ENCODE measurements around the gene NAGS. TPM values are rescaled to one million over a fixed set of nuclear protein-coding genes. Genes with fewer than 3 reads are reported as not detected.
"Not testable (repeated sequence)": the region's sequence is repeated elsewhere in the genome, so short reads cannot be mapped to it uniquely, and the experiment has no call there.

NAGS gene
- total RNA-seq, 1 experiment from 2014 or later: 3.7 TPM

DNA sequence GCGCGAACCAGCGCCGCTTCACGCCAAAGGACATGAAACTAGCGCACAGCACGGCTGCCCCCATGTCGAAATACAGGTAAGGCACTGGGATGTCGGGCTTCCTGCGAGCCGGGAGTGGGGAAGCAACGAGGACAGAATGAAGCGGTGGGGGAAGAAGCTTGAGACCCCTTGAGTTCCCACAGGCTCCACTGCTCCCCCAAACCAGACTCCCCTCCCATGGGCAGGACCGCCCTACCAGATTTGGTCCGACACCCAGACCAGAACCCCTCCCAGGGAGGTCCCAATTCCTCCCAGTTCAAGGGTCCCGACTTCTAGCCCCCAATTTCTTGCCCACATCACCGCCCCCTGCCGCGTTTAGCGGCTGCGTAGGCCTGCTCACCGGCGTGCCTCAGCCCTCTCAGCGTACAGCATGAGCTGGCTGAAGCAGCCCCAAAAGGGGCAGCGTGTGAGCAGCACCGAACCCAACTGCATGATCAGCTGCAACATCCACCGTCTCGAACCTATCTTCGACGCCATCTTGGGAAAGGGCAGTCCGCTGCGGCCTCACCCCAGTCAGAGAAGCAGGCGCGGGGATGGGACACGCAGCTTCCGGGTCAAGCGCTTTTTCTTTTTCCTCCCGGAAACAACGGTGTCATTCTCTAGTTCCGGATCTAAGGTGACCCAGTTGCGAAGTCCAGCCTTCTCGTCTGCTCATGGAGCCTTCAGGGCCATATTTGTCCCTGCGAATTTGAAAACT lies 10.2 kb downstream of the NAGS start, which contains the start of gene TMEM101:
Gene TMEM101, minus strand, starts transcription at position 527 of the 736 bp plus-strand sequence. Its CDS starts 11 bp downstream, at position 516.
- peak within 1 kb of the TSS; percentile 11 for H2BK5ac ChIP-seq (ENCODE audit: insufficient read length, low read length)
- no peak within 1 kb of the TSS for H4K91ac ChIP-seq (ENCODE audit: insufficient read length, low read depth, low read length)
- H4K8ac ChIP-seq (replicated peaks; ENCODE audit: insufficient read length, low read depth, low read length): no peak within 1 kb of the TSS
- no peak within 1 kb of the TSS for H2AK5ac ChIP-seq (ENCODE audit: insufficient read length, low read length)
- peak within 1 kb of the TSS; percentile 90 for H3K18ac ChIP-seq (ENCODE audit: insufficient read length, low read depth, low read length)
- WGBS (ENCODE audit: extremely low coverage, insufficient read length, low lambda C conversion rate): no CpG with 5 or more reads among the region's 43 CpGs
- no peak within 1 kb of the TSS for H2AFZ ChIP-seq (ENCODE audit: low read length)
- H2BK20ac ChIP-seq (ENCODE audit: low read depth, low read length, poor library complexity, severe bottlenecking): no peak within 1 kb of the TSS
- no peaks in the 10 kb centered on the region for H3K79me2 ChIP-seq (ENCODE audit: insufficient read depth, low read length)
- TF ChIP-seq, protein P1, sequence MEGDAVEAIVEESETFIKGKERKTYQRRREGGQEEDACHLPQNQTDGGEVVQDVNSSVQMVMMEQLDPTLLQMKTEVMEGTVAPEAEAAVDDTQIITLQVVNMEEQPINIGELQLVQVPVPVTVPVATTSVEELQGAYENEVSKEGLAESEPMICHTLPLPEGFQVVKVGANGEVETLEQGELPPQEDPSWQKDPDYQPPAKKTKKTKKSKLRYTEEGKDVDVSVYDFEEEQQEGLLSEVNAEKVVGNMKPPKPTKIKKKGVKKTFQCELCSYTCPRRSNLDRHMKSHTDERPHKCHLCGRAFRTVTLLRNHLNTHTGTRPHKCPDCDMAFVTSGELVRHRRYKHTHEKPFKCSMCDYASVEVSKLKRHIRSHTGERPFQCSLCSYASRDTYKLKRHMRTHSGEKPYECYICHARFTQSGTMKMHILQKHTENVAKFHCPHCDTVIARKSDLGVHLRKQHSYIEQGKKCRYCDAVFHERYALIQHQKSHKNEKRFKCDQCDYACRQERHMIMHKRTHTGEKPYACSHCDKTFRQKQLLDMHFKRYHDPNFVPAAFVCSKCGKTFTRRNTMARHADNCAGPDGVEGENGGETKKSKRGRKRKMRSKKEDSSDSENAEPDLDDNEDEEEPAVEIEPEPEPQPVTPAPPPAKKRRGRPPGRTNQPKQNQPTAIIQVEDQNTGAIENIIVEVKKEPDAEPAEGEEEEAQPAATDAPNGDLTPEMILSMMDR (conservative IDR thresholded peaks at IDR 0.05): no peak
- Mint-ChIP-seq H3K4me3 (peak within 1 kb of the TSS; percentile 100), H3K27ac (peak within 1 kb of the TSS; percentile 100), H3K36me3 (ENCODE audit: insufficient read depth in 1 of 3, low read depth in 3 of 3) (peaks cover 3 to 13% (median 9%) of the 10 kb centered on the region in 3 experiments; a peak in 6 of 7 replicates), H3K9me3 (no peaks in the 10 kb centered on the region), H3K27me3 (ENCODE audit: low read depth) (no peaks in the 10 kb centered on the region; the same call in 1 of the 2 replicates), H3K4me1 (peaks cover 6 to 7% of the 10 kb centered on the region in 2 experiments)
- H2BK15ac ChIP-seq (ENCODE audit: low read depth, low read length): no peak within 1 kb of the TSS
- no peak within 1 kb of the TSS for H4K5ac ChIP-seq (ENCODE audit: insufficient read length, low read depth, low read length)
- peaks cover 7% of the 10 kb centered on the region for H3K23me2 ChIP-seq (ENCODE audit: insufficient read length, low read depth, low read length, poor library complexity, severe bottlenecking)
- H3K79me1 ChIP-seq (ENCODE audit: insufficient read depth, low read depth, low read length, poor library complexity, severe bottlenecking): no peaks in the 10 kb centered on the region
- no peak within 1 kb of the TSS for H3K4ac ChIP-seq (ENCODE audit: low read depth, low read length)
- peak within 1 kb of the TSS; percentile 75 for H3K27ac ChIP-seq (ENCODE audit: insufficient read length, low read depth, low read length)
- no peaks in the 10 kb centered on the region for H4K20me1 ChIP-seq (ENCODE audit: control insufficient read depth, insufficient read depth, insufficient read length)
- peak within 1 kb of the TSS; percentile 86 for H3K9ac ChIP-seq (ENCODE audit: extremely low read depth, insufficient read length, low read length)
- H2BK120ac ChIP-seq (ENCODE audit: low read depth, low read length, poor library complexity, severe bottlenecking): no peak within 1 kb of the TSS
- no peak within 1 kb of the TSS for H3K23ac ChIP-seq (ENCODE audit: insufficient read length, low read depth, low read length)
- H2BK12ac ChIP-seq (ENCODE audit: insufficient read length, low read depth, low read length): no peak within 1 kb of the TSS
- DNase-seq: peak; percentile 96
- no peaks in the 10 kb centered on the region for H3K4me1 ChIP-seq (ENCODE audit: insufficient read depth, low read length)
- no peak within 1 kb of the TSS for H3T11ph ChIP-seq (ENCODE audit: low read length)
- peak within 1 kb of the TSS; percentile 76 for H3K4me2 ChIP-seq (ENCODE audit: insufficient read depth, insufficient read length, low read length)
- no peak within 1 kb of the TSS for H3K56ac ChIP-seq (ENCODE audit: insufficient read length, low read depth, low read length)
- H3K27me3 ChIP-seq (ENCODE audit: insufficient read depth, low read length): no peaks in the 10 kb centered on the region
- H3K9me3 ChIP-seq (ENCODE audit: control insufficient read depth, low read depth, low read length): no peaks in the 10 kb centered on the region
- peak within 1 kb of the TSS; percentile 95 for H3K14ac ChIP-seq (ENCODE audit: insufficient read depth, low read length)

- not testable (repeated sequence) for H4K5ac ChIP-seq (ENCODE audit: insufficient read length, low read depth, low read length); H3K27me3 ChIP-seq (ENCODE audit: insufficient read depth, low read length); H3K27ac Mint-ChIP-seq; H3K23me2 ChIP-seq (ENCODE audit: insufficient read length, low read depth, low read length, poor library complexity, severe bottlenecking); H2BK12ac ChIP-seq (ENCODE audit: insufficient read length, low read depth, low read length); H2BK20ac ChIP-seq (ENCODE audit: low read depth, low read length, poor library complexity, severe bottlenecking); H3K4me2 ChIP-seq (ENCODE audit: insufficient read depth, insufficient read length, low read length); H3K18ac ChIP-seq (ENCODE audit: insufficient read length, low read depth, low read length); H2BK5ac ChIP-seq (ENCODE audit: insufficient read length, low read length); H4K20me1 ChIP-seq (ENCODE audit: control insufficient read depth, insufficient read depth, insufficient read length); H3T11ph ChIP-seq (ENCODE audit: low read length); H3K23ac ChIP-seq (ENCODE audit: insufficient read length, low read depth, low read length); H2AK5ac ChIP-seq (ENCODE audit: insufficient read length, low read length); H2BK120ac ChIP-seq (ENCODE audit: low read depth, low read length, poor library complexity, severe bottlenecking); H3K14ac ChIP-seq (ENCODE audit: insufficient read depth, low read length); H4K8ac ChIP-seq (replicated peaks; ENCODE audit: insufficient read length, low read depth, low read length); H3K4me1 ChIP-seq (ENCODE audit: insufficient read depth, low read length); H4K91ac ChIP-seq (ENCODE audit: insufficient read length, low read depth, low read length); H3K9ac ChIP-seq (ENCODE audit: extremely low read depth, insufficient read length, low read length); DNase-seq; H3K4me3 Mint-ChIP-seq; H2BK15ac ChIP-seq (ENCODE audit: low read depth, low read length); H3K9me3 Mint-ChIP-seq; H2AFZ ChIP-seq (ENCODE audit: low read length); H3K4ac ChIP-seq (ENCODE audit: low read depth, low read length); H3K4me1 Mint-ChIP-seq; H3K56ac ChIP-seq (ENCODE audit: insufficient read length, low read depth, low read length); H3K9me3 ChIP-seq (ENCODE audit: control insufficient read depth, low read depth, low read length); H3K27me3 Mint-ChIP-seq (ENCODE audit: low read depth); H3K79me1 ChIP-seq (ENCODE audit: insufficient read depth, low read depth, low read length, poor library complexity, severe bottlenecking); H3K79me2 ChIP-seq (ENCODE audit: insufficient read depth, low read length); H3K27ac ChIP-seq (ENCODE audit: insufficient read length, low read depth, low read length)
- WGBS (ENCODE audit: extremely low coverage, insufficient read length, low lambda C conversion rate): no CpG with 5 or more reads among the region's 7 CpGs
- peaks cover 2 to 26% (median 8%) of the 10 kb centered on the region in 3 experiments; a peak in 3 of 7 replicates for H3K36me3 Mint-ChIP-seq (ENCODE audit: insufficient read depth in 1 of 3, low read depth in 3 of 3)
Observed at GRCh38 chr17:44021227-44021626, 16.8 kb downstream of the NAGS start.
